HepG2 (cell line): Measurements from ENCODE around the gene BTBD6. TPM values are rescaled to one million over a fixed set of nuclear protein-coding genes. Genes with fewer than 3 reads are reported as not detected.

Source experiments
- ATAC-seq: fragments of 200-7000 bp; cut with Tn5 transposase; 3 replicates; pipeline ENCODE4 v1.9.1; 2020; ENCODE audit warnings: mild to moderate bottlenecking, moderate library complexity
- BruUV-seq: library from RNA; stranded (reverse); fragments of 400-500 nt; replicated peaks from 2 replicates; lab custom pipeline; 2021; lab: Mats Ljungman, UMichigan
- CTCF ChIA-PET: fragments of 300-600 bp; formaldehyde crosslinking; extraction: SDS; loops from one replicate; lab custom pipeline; 2021; ENCODE audit warnings: low total read pairs, inconsistent platforms, low intra/inter-chr PET ratio; lab: Yijun Ruan, JAX
- POLR2A ChIA-PET: fragments of 350-600 bp; sonication (Branson Sonifier 250); formaldehyde crosslinking; loops from one replicate; lab custom pipeline; 2020; ENCODE audit warnings: antibody characterized with exemption, inconsistent platforms; lab: Yijun Ruan, JAX
- DNase-seq: peaks from one replicate; pipeline ENCODE4 v3.0.0-alpha.2; 2015; ENCODE audit warnings: low spot score
- FAIRE-seq: peaks from 3 replicates; lab custom pipeline; 2011; peaks lifted over from hg19 to GRCh38; lab: Jason Lieb, UNC
- H2AFZ ChIP-seq: one replicate; pipeline ENCODE4 v1.6.1; 2011; ENCODE audit warnings: low read length, inconsistent platforms
- H3K27ac ChIP-seq: fragments of 300-600 bp; 3 replicates; pipeline ENCODE4 v1.8.0; 2011; ENCODE audit warnings: mixed run types, mild to moderate bottlenecking, mixed read lengths, low read length, inconsistent platforms; ENCODE audit not compliant: insufficient read depth; ENCODE audit errors: extremely low read length
- H3K27me3 ChIP-seq, 2 experiments: fragments of 200-600 bp in 1 of 2; 2 replicates in 1 of 2; 3 replicates in 1 of 2; pipeline versions ENCODE4 v1.6.0 to v1.8.0; 2011; ENCODE audit warnings: low read length in 2 of 2, mild to moderate bottlenecking in 2 of 2, moderate library complexity in 2 of 2, inconsistent platforms in 1 of 2; ENCODE audit not compliant: insufficient read depth in 2 of 2, control insufficient read depth in 1 of 2
- H3K36me3 ChIP-seq, 2 experiments: fragments of 200-600 bp in 1 of 2; replicated peaks in 1 of 2; 2 replicates in 1 of 2; 3 replicates in 1 of 2; pipeline versions ENCODE4 v1.5.1 to v1.8.0; 2011; ENCODE audit warnings: low read length in 2 of 2, inconsistent platforms in 1 of 2; ENCODE audit not compliant: insufficient read depth in 2 of 2, control insufficient read depth in 1 of 2
- H3K4me1 ChIP-seq: 2 replicates; pipeline ENCODE4 v1.5.1; 2012; ENCODE audit warnings: low read length, inconsistent platforms; ENCODE audit not compliant: insufficient read depth
- H3K4me2 ChIP-seq: 2 replicates; pipeline ENCODE4 v1.6.0; 2011; ENCODE audit warnings: low read depth, low read length, inconsistent platforms
- H3K4me3 ChIP-seq, 3 experiments: fragments of 200-600 bp in 1 of 3; sonication (generic), shearing (Covaris generic) in 1 of 3; replicated peaks in 1 of 3; 2 replicates each; pipeline ENCODE4 v1.5.1; 2011 to 2016; ENCODE audit warnings: low read length in 3 of 3, inconsistent platforms in 2 of 3, low read depth in 2 of 3, mild to moderate bottlenecking in 2 of 3, control low read depth in 1 of 3, mixed read lengths in 1 of 3; ENCODE audit not compliant: insufficient read depth in 1 of 3
- H3K79me2 ChIP-seq: one replicate; pipeline ENCODE4 v1.6.1; 2011; ENCODE audit warnings: low read length, inconsistent platforms; ENCODE audit not compliant: insufficient read depth
- H3K9ac ChIP-seq: 2 replicates; pipeline ENCODE4 v1.6.0; 2011; ENCODE audit warnings: mild to moderate bottlenecking, low read depth, low read length, inconsistent platforms; ENCODE audit not compliant: insufficient read depth
- H3K9me3 ChIP-seq: 2 replicates; pipeline ENCODE4 v1.5.1; 2012; ENCODE audit warnings: mild to moderate bottlenecking, low read length
- H4K20me1 ChIP-seq: 2 replicates; pipeline ENCODE4 v1.6.0; 2011; ENCODE audit warnings: inconsistent platforms, mild to moderate bottlenecking, low read length, moderate library complexity; ENCODE audit not compliant: insufficient read depth
- CTCF ChIP-seq: sonication (generic); formaldehyde crosslinking; IDR thresholded peaks from 2 replicates; pipeline ENCODE4 v1.5.0; 2020; ENCODE audit warnings: mild to moderate bottlenecking, missing genetic modification reagents, moderate library complexity
- ZNF687 ChIP-seq: sonication (generic); formaldehyde crosslinking; IDR thresholded peaks from 2 replicates; pipeline ENCODE4 v1.5.1; 2020; ENCODE audit warnings: mild to moderate bottlenecking, missing genetic modification reagents, moderate library complexity
- WGBS: methylation state at CpG from one replicate; pipeline ENCODE4 v1.1.6; 2017; ENCODE audit warnings: low lambda C conversion rate; 5-methylcytosine and 5-hydroxymethylcytosine counted together
- in situ Hi-C: cut with HindIII; loops from 2 replicates; pipeline ENCODE4 v1.10.0; 2017; ENCODE audit warnings: low pct_unique_long_range_greater_than_20kb; ENCODE audit not compliant: extremely low pct_ligation_motif_present
- intact Hi-C: fragments of 100-400 bp; cut with micrococcal nuclease; formaldehyde crosslinking; loops from one replicate; pipeline ENCODE4 v1.10.0; 2022; ENCODE audit not compliant: unreplicated experiment
- polyA plus RNA-seq, 8 experiments: library from polyadenylated mRNA; depleted of rRNA in 3 of 8; stranded (reverse) in 7 of 8; unstranded in 1 of 8; fragments of >200 nt; fragmentation: Illumina TruSeq in 4 of 8; extraction: Trizol in 4 of 8; gene quantifications; 2 replicates each; pipeline versions ENCODE4 v1.2.1 to v1.2.3, GENCODE V29; 2011 to 2016; ENCODE audit warnings: low read depth in 4 of 8, missing spikeins in 1 of 8, mixed read lengths in 1 of 8; ENCODE audit not compliant: insufficient read depth in 1 of 8
- total RNA-seq, 5 experiments: library from RNA; depleted of rRNA; stranded (reverse); fragments of >200 nt; fragmentation: Illumina TruSeq; extraction: Trizol; gene quantifications; 2 replicates each; pipeline ENCODE4 v1.2.3, GENCODE V29; 2016; ENCODE audit warnings: low read depth in 1 of 5

Gene BTBD6
- total and polyA plus RNA-seq, 2 of the 13 experiments (the other 11 are each of a cell fraction or from before 2014, with no cell fraction given), result not detected

GRCh38 chr14:105271224-105271890 lies 23.0 kb downstream of the BTBD6 start:
- TF ChIP-seq CTCF, result 0 out of 2 replicates have a peak, but pooled peaks have one; percentile 19
- no peak for TF ChIP-seq ZNF687 (CRISPR knock-in tag)
- TF ChIP-seq, all 625 proteins: peak for 1
- no peak for ATAC-seq
- H3K4me3 ChIP-seq, result no peak overlapping the region
- FAIRE-seq, result no peak
- no TSS peak for BruUV-seq
- H3K79me2 ChIP-seq, result peaks cover 3% of the 10 kb centered on the region
- H2AFZ ChIP-seq, result no peak overlapping the region
- POLR2A ChIA-PET, result interaction anchor here (0.8 kb wide), 1 partner anchor 30 kb away, joined by 3 read pairs; the partner anchor contains the start of gene BRF1
- no peaks in the 10 kb centered on the region; the same call in 1 of the 2 replicates for H4K20me1 ChIP-seq
- no peaks in the 10 kb centered on the region for H3K27me3 ChIP-seq
- no peak overlapping the region for H3K4me2 ChIP-seq
- 95% methylated on average over 15 of the region's 22 CpGs for WGBS
- H3K36me3 ChIP-seq, result peaks cover 1 to 5% of the 10 kb centered on the region in 2 experiments; a peak in 3 of 5 replicates
- DNase-seq, result no peak
- H3K27ac ChIP-seq, result no peak overlapping the region
- H3K9me3 ChIP-seq, result no peaks in the 10 kb centered on the region
- CTCF ChIA-PET, result no interaction called here
- H3K9ac ChIP-seq, result no peak overlapping the region
- in situ Hi-C loops (no loop called here), intact Hi-C loops (no loop called here)
- H3K4me1 ChIP-seq, result no peaks in the 10 kb centered on the region
